PFSK-1 (cell line): ENCODE measurements around the gene FOXO6.

ENCODE experiments used
- FOXP2 ChIP-seq: optimal IDR thresholded peaks from 2 replicates; pipeline ENCODE3; 2011; ENCODE audit warnings: borderline replicate concordance, control low read depth, inconsistent platforms; ENCODE audit not compliant: insufficient read depth; ENCODE audit errors: extremely low read length, extremely low read depth
- POLR2AphosphoS5 ChIP-seq: IDR thresholded peaks from 2 replicates; pipeline ENCODE4 v1.6.1; 2012; ENCODE audit warnings: low read depth, mild to moderate bottlenecking, control low read depth, low read length, moderate library complexity
- SIN3A ChIP-seq: IDR thresholded peaks from 2 replicates; pipeline ENCODE4 v1.6.1; 2012; ENCODE audit warnings: mild to moderate bottlenecking, low read length, moderate library complexity, borderline replicate concordance; ENCODE audit not compliant: insufficient read depth
- TAF1 ChIP-seq: IDR thresholded peaks from 2 replicates; pipeline ENCODE4 v1.6.1; 2012; ENCODE audit warnings: low read length, control low read depth, borderline replicate concordance; ENCODE audit not compliant: insufficient read depth
- TF ChIP-seq, protein P1 (sequence below), 2 experiments: IDR thresholded peaks; 2 replicates each; pipeline versions ENCODE4 v1.6.1 to v1.8.0; 2011 to 2012; ENCODE audit warnings: low read depth in 2 of 2, low read length in 2 of 2, control low read depth in 1 of 2, inconsistent platforms in 1 of 2, mild to moderate bottlenecking in 1 of 2, moderate library complexity in 1 of 2; ENCODE audit not compliant: insufficient read depth in 1 of 2

FOXO6 gene

DNA sequence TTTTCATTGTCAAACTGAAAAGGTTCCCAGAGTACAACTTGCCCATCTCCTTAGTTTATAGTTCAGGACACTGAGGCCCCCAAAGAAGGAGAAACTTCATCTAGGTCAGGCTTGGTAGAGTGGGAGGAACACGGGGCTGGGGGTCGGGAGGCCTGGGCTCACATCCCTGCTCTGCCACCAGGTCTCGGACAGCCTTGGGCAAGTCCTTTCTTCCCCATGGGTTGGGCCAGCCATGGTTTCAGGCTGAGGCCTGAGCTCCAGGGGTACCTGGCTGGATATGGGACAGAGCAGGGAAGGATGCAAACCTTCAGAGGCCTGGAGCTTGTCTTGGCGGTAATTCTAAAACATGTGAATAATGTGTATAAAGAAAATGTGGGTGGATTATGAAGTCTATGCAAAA is 17.0 kb downstream of the FOXO6 start:
- no peak for TF ChIP-seq TAF1
- no peak for TF ChIP-seq POLR2AphosphoS5
- no peak for TF ChIP-seq SIN3A
- TF ChIP-seq FOXP2 = no peak
- TF ChIP-seq, protein P1, sequence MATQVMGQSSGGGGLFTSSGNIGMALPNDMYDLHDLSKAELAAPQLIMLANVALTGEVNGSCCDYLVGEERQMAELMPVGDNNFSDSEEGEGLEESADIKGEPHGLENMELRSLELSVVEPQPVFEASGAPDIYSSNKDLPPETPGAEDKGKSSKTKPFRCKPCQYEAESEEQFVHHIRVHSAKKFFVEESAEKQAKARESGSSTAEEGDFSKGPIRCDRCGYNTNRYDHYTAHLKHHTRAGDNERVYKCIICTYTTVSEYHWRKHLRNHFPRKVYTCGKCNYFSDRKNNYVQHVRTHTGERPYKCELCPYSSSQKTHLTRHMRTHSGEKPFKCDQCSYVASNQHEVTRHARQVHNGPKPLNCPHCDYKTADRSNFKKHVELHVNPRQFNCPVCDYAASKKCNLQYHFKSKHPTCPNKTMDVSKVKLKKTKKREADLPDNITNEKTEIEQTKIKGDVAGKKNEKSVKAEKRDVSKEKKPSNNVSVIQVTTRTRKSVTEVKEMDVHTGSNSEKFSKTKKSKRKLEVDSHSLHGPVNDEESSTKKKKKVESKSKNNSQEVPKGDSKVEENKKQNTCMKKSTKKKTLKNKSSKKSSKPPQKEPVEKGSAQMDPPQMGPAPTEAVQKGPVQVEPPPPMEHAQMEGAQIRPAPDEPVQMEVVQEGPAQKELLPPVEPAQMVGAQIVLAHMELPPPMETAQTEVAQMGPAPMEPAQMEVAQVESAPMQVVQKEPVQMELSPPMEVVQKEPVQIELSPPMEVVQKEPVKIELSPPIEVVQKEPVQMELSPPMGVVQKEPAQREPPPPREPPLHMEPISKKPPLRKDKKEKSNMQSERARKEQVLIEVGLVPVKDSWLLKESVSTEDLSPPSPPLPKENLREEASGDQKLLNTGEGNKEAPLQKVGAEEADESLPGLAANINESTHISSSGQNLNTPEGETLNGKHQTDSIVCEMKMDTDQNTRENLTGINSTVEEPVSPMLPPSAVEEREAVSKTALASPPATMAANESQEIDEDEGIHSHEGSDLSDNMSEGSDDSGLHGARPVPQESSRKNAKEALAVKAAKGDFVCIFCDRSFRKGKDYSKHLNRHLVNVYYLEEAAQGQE (IDR thresholded peaks at IDR 0.05; ENCODE audit: insufficient read depth in 1 of 2, low read depth in 2 of 2, low read length in 2 of 2) = no peak

- no peak for TF ChIP-seq POLR2AphosphoS5
- TF ChIP-seq SIN3A = no peak
- TF ChIP-seq TAF1 = no peak
- TF ChIP-seq, protein P1 (IDR thresholded peaks at IDR 0.05; ENCODE audit: insufficient read depth in 1 of 2, low read depth in 2 of 2, low read length in 2 of 2) = no peak
- TF ChIP-seq FOXP2 = no peak
Observed at GRCh38 chr1:41378999-41379737, 17.9 kb downstream of the FOXO6 start.

GRCh38 chr1:41379738-41380130 is 18.5 kb downstream of the FOXO6 start:
- TF ChIP-seq TAF1 (no peak), POLR2AphosphoS5 (no peak), FOXP2 (no peak), SIN3A (no peak)
- TF ChIP-seq, protein P1 (IDR thresholded peaks at IDR 0.05; ENCODE audit: insufficient read depth in 1 of 2, low read depth in 2 of 2, low read length in 2 of 2) = no peak

- TF ChIP-seq, protein P1 (IDR thresholded peaks at IDR 0.05; ENCODE audit: insufficient read depth in 1 of 2, low read depth in 2 of 2, low read length in 2 of 2) = no peak
- TF ChIP-seq TAF1 (no peak), FOXP2 (no peak), POLR2AphosphoS5 (no peak), SIN3A (no peak)
Observed at GRCh38 chr1:41380195-41380594, 19.0 kb downstream of the FOXO6 start.
